ENCODE data around the gene RAB43. TPM values are rescaled to one million over a fixed set of nuclear protein-coding genes. Genes with fewer than 3 reads are reported as not detected.

The RAB43 gene
- total RNA-seq, 1 donor, result 13.4 TPM

DNA sequence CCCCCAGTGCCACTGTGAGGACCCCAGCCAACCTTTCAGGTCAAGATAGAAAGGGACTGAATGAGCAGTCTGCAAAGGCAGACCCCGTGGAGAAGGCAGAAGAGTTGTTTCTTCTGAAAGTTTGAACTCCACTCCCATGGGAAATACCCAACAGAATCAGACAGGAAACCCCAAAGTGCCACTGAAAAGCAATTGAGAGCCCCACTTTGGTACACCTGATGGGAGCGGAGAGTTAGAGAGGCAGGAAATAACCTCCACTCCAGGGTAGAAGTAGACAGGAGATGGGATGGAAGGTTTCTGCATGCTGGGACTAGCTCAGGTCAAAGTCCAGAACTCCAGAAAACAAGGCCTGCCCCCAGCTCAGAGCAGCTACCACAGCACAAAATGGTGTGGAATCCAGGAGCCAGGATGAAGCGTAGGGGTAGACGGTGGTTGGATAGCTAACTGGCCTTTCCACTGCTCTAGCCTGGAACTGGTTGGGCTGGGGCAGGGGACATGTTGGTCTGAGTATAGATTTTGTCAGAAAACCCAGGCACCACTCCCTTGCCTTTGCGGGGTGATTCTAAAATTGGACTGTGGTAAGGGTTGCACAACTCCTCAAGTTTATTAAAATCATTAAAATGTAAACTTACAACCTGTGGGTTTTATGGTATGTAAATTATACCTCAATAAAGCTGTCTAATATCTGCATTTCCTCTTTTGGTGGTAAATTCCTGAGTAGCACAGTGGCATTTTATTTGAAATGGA, 1.9 kb upstream of the RAB43 start:
- Histone ChIP-seq H3K79me2 (ENCODE audit: insufficient read depth, low read length) (peaks cover 20% of the 10 kb centered on the region), H3K27me3 (ENCODE audit: insufficient read depth, low read length) (no peaks in the 10 kb centered on the region), H3K4me1 (ENCODE audit: insufficient read depth, low read length) (peaks cover 18% of the 10 kb centered on the region), H3K4me3 (ENCODE audit: insufficient read depth, low read length) (no peak overlapping the region), H3K27ac (ENCODE audit: low read depth, low read length) (no peak overlapping the region), H3K4me2 (ENCODE audit: insufficient read depth, low read length) (no peak overlapping the region), H3K9me3 (ENCODE audit: low read depth, low read length) (no peaks in the 10 kb centered on the region), H3K36me3 (ENCODE audit: insufficient read depth, low read length) (peaks cover under 1% of the 10 kb centered on the region), H2AFZ (ENCODE audit: low read length) (no peak overlapping the region), H4K20me1 (ENCODE audit: insufficient read depth, low read length) (peaks cover 22% of the 10 kb centered on the region)
- DNase-seq (ENCODE audit: insufficient read length, low spot score, missing footprints), result peak; percentile 83
- TF ChIP-seq, protein P1, sequence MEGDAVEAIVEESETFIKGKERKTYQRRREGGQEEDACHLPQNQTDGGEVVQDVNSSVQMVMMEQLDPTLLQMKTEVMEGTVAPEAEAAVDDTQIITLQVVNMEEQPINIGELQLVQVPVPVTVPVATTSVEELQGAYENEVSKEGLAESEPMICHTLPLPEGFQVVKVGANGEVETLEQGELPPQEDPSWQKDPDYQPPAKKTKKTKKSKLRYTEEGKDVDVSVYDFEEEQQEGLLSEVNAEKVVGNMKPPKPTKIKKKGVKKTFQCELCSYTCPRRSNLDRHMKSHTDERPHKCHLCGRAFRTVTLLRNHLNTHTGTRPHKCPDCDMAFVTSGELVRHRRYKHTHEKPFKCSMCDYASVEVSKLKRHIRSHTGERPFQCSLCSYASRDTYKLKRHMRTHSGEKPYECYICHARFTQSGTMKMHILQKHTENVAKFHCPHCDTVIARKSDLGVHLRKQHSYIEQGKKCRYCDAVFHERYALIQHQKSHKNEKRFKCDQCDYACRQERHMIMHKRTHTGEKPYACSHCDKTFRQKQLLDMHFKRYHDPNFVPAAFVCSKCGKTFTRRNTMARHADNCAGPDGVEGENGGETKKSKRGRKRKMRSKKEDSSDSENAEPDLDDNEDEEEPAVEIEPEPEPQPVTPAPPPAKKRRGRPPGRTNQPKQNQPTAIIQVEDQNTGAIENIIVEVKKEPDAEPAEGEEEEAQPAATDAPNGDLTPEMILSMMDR (IDR thresholded peaks at IDR 0.05; ENCODE audit: extremely low read depth, low read depth, low read length), result no peak

DNA sequence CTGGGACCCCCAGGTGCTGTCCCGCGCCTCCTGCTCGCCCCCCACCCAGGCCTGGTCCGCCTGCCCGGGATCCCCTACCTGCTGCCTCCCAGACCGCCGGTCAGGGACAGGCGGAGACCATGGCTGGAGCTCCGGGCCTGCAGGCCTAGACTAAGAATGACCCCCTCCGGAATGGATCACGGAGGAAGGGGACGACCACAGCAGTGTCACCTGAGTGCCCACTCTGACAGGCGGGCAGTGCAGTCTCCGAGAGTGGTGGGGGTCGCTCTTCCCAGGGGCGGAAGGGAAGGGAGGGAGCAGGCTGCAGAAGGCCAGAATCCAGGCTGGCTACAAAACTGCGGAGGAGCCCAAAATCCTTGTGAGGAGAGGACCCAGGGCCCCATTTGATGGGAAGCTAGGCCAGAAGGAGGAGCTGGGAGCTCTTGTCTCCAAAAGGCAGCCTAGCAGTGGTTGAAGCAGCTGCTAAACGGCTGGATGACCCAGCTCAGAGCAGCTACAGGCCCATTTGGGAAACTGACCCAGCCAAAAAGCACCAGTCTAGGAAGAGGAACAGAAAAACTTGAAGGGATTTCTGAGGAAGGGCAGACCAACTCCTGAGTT, 908 bp upstream of the RAB43 start:
- Histone ChIP-seq H4K20me1 (ENCODE audit: insufficient read depth, low read length) (peaks cover 26% of the 10 kb centered on the region), H3K27ac (ENCODE audit: low read depth, low read length) (no peak overlapping the region), H3K27me3 (ENCODE audit: insufficient read depth, low read length) (no peaks in the 10 kb centered on the region), H2AFZ (ENCODE audit: low read length) (peak overlapping the region; percentile 38), H3K36me3 (ENCODE audit: insufficient read depth, low read length) (peaks cover 9% of the 10 kb centered on the region), H3K79me2 (ENCODE audit: insufficient read depth, low read length) (peaks cover 30% of the 10 kb centered on the region), H3K9me3 (ENCODE audit: low read depth, low read length) (no peaks in the 10 kb centered on the region), H3K4me2 (ENCODE audit: insufficient read depth, low read length) (no peak overlapping the region), H3K4me3 (ENCODE audit: insufficient read depth, low read length) (no peak overlapping the region), H3K4me1 (ENCODE audit: insufficient read depth, low read length) (peaks cover 18% of the 10 kb centered on the region)
- TF ChIP-seq, protein P1 (IDR thresholded peaks at IDR 0.05; ENCODE audit: extremely low read depth, low read depth, low read length), result no peak
- peak; percentile 84 for DNase-seq (ENCODE audit: insufficient read length, low spot score, missing footprints)

DNA sequence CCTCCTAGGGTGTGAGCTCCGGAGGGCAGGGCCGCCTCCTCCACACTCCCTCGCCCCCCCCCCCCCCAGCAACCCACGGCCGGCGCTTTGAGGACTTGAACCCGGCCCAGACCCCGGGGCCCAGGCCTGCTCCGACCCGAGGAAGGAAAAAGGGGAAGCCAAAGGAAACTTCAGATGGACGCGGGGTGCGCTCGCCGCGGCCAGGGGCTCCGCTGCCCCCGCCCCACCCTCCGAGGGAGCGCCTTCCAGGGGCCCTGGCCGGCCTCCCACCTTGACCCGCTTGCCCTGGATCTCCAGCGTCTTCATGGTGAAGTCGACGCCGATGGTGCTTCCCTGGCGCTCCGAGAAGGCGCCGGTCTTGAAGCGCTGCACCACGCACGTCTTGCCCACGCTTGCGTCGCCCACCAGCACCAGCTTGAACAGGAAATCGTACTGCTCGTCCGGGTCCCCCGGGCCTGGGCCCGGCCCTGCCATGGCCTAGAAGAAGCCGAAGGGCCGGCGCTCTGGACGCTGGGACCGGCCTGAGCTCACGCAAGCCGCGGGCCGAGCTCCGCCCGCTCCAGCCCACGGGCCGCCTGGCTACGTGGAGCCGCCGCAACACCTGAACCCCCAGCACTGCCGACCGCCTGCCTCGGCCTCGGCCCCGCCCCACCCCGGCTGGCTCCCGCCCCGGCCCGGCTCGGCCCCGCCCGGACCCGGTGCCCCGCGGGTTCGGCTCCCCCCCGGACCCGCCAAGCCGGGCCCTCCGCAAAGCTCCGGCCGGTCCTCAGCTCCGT, 400 bp downstream of the RAB43 start:
- Histone ChIP-seq H3K27ac (ENCODE audit: low read depth, low read length) (peak overlapping the region; percentile 82), H3K9me3 (ENCODE audit: low read depth, low read length) (no peaks in the 10 kb centered on the region), H3K4me1 (ENCODE audit: insufficient read depth, low read length) (peaks cover 21% of the 10 kb centered on the region), H4K20me1 (ENCODE audit: insufficient read depth, low read length) (peaks cover 26% of the 10 kb centered on the region), H3K4me3 (ENCODE audit: insufficient read depth, low read length) (peak overlapping the region; percentile 93), H3K27me3 (ENCODE audit: insufficient read depth, low read length) (no peaks in the 10 kb centered on the region), H3K79me2 (ENCODE audit: insufficient read depth, low read length) (peaks cover 42% of the 10 kb centered on the region), H3K4me2 (ENCODE audit: insufficient read depth, low read length) (peak overlapping the region; percentile 100), H2AFZ (ENCODE audit: low read length) (peak overlapping the region; percentile 76), H3K36me3 (ENCODE audit: insufficient read depth, low read length) (peaks cover 9% of the 10 kb centered on the region)
- TF ChIP-seq, protein P1 (IDR thresholded peaks at IDR 0.05; ENCODE audit: extremely low read depth, low read depth, low read length), result no peak
- DNase-seq (ENCODE audit: insufficient read length, low spot score, missing footprints), result peak; percentile 87
